HG02885 (cell line): ENCODE results near the gene ENDOG.
A peak's percentile ranks its signal among the peaks of the same experiment; 100 is the strongest.
"Not testable (repeated sequence)": the region's sequence is repeated elsewhere in the genome, so short reads cannot be mapped to it uniquely, and the experiment has no call there.

Experiments used
- ATAC-seq: cut with Tn5 transposase; IDR thresholded peaks from one replicate; pipeline ENCODE4 v1.9.1; 2021; ENCODE audit warnings: mild to moderate bottlenecking; ENCODE audit not compliant: unreplicated experiment, poor library complexity

ENDOG gene

GRCh38 chr9:128818099-128818838 lies at the start of gene ENDOG:
ENDOG (plus strand) TSS chr9:128818500; CDS start chr9:128818685, 185 bp downstream.
- ATAC-seq: peak; percentile 92

GRCh38 chr9:128768606-128769005 lies 49.7 kb upstream of the ENDOG start:
- no peak for ATAC-seq

GRCh38 chr9:128770286-128771030 lies 47.8 kb upstream of the ENDOG start:
- ATAC-seq: no peak

- peak; percentile 33 for ATAC-seq
These were observed 47.1 kb upstream of the ENDOG start for GRCh38 chr9:128771094-128771721.

- ATAC-seq: peak; percentile 88
These were observed 46.4 kb upstream of the ENDOG start, which contains the start of gene ZER1 for GRCh38 chr9:128771745-128772519. ZER1 (minus strand) TSS chr9:128771927; CDS start chr9:128755565, 16,362 bp downstream.

- no peak for ATAC-seq
These were observed 45.3 kb upstream of the ENDOG start for GRCh38 chr9:128773049-128773448.

GRCh38 chr9:128774804-128775203 lies 43.5 kb upstream of the ENDOG start:
- no peak for ATAC-seq

- not testable (repeated sequence) for ATAC-seq
These were observed 38.2 kb upstream of the ENDOG start for GRCh38 chr9:128780093-128780492.

- ATAC-seq: no peak
These were observed 36.9 kb upstream of the ENDOG start for GRCh38 chr9:128781187-128782070.

GRCh38 chr9:128782669-128783068 lies 35.6 kb upstream of the ENDOG start:
- no peak for ATAC-seq

- ATAC-seq: no peak
These were observed 32.9 kb upstream of the ENDOG start for GRCh38 chr9:128785427-128785826.

GRCh38 chr9:128786681-128787601 lies 31.4 kb upstream of the ENDOG start, which contains the start of gene TBC1D13:
TBC1D13 (plus strand) TSS chr9:128787253; CDS start chr9:128787354, 101 bp downstream.
- ATAC-seq: peak; percentile 95

GRCh38 chr9:128787659-128788058 lies 30.6 kb upstream of the ENDOG start:
- ATAC-seq: no peak

- ATAC-seq: no peak
These were observed 29.9 kb upstream of the ENDOG start for GRCh38 chr9:128788445-128788844.

- no peak for ATAC-seq
These were observed 27.8 kb upstream of the ENDOG start for GRCh38 chr9:128790536-128790935.

GRCh38 chr9:128792134-128792533 lies 26.2 kb upstream of the ENDOG start:
- no peak for ATAC-seq

GRCh38 chr9:128792978-128793686 lies 25.2 kb upstream of the ENDOG start:
- ATAC-seq: no peak

- ATAC-seq: not testable (repeated sequence)
These were observed 23.3 kb upstream of the ENDOG start for GRCh38 chr9:128794961-128795360.
